Measurements from ENCODE around the gene TCEAL5.
"Not testable (repeated sequence)": the region's sequence is repeated elsewhere in the genome, so short reads cannot be mapped to it uniquely, and the experiment has no call there.

The TCEAL5 gene

DNA sequence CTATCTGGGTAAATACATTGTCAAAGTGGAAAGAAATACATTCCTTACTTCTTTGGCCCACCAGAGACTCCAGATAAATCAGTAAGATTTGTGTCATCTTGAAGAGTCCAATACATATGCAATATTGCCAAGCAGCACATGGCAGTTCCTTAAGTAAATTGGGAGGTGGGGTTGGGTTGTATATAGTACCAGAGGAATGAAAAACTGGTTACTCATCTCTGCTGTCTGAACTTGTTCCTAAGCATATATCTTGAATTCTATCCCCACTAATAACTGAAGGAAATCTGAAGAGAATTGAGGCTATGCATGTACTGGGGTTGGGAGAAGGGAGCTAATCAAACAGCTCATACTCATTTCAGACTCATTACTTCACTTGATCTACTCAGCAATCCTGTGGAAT, 36.4 kb downstream of the TCEAL5 start:
- no peak overlapping the region for H3K4me3 ChIP-seq (ENCODE audit: low read depth, low read length)
- in situ Hi-C loops (cut with HindIII; ENCODE audit: low sequenced_read_pairs): no loop called here
- TF ChIP-seq, protein P1, sequence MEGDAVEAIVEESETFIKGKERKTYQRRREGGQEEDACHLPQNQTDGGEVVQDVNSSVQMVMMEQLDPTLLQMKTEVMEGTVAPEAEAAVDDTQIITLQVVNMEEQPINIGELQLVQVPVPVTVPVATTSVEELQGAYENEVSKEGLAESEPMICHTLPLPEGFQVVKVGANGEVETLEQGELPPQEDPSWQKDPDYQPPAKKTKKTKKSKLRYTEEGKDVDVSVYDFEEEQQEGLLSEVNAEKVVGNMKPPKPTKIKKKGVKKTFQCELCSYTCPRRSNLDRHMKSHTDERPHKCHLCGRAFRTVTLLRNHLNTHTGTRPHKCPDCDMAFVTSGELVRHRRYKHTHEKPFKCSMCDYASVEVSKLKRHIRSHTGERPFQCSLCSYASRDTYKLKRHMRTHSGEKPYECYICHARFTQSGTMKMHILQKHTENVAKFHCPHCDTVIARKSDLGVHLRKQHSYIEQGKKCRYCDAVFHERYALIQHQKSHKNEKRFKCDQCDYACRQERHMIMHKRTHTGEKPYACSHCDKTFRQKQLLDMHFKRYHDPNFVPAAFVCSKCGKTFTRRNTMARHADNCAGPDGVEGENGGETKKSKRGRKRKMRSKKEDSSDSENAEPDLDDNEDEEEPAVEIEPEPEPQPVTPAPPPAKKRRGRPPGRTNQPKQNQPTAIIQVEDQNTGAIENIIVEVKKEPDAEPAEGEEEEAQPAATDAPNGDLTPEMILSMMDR (IDR thresholded peaks at IDR 0.05; ENCODE audit: low read depth, low read length, missing control alignments): no peak
- DNase-seq (ENCODE audit: low read depth): no peak

DNA sequence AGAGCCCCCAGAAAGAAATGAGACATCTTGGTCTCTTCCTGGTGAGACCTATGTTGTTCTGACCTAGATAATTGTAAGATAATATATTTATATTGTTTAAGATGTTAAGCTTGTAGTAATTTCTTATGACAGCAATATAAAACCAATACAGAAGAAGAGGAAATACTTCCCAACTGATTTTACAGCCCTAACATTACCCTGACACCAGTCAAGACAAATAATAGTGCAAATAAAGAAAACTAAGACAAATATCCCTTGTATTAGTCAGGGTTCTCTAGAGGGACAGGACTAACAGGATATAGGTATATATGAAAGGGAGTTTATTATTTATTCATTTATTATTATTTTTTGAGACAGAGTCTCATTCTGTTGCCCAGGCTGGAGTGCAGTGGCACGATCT, 40.3 kb downstream of the TCEAL5 start:
- TF ChIP-seq, protein P1 (IDR thresholded peaks at IDR 0.05; ENCODE audit: low read depth, low read length, missing control alignments): no peak
- in situ Hi-C loops (cut with HindIII; ENCODE audit: low sequenced_read_pairs): no loop called here
- no peak overlapping the region for H3K4me3 ChIP-seq (ENCODE audit: low read depth, low read length)
- DNase-seq (ENCODE audit: low read depth): no peak

DNA sequence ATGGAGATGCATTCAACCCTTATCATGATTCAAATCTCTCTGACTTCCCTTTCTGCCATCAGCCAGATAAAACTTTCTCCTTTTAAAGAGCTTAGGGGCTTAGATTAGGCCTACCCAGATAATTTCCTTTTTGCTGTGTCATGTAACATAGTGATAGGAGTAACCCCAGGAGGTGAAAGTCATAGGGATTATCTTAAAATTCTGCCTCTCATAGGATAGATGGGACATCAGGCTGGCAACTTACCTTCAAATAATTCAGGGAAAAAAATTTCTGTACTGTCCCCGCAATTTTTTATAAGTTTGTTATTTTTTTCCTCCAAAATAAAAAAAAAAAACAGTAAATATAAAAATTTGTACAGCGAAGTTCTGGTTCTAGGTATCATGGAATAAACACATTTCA, 40.9 kb downstream of the TCEAL5 start:
- in situ Hi-C loops (cut with HindIII; ENCODE audit: low sequenced_read_pairs): not testable (repeated sequence)

DNA sequence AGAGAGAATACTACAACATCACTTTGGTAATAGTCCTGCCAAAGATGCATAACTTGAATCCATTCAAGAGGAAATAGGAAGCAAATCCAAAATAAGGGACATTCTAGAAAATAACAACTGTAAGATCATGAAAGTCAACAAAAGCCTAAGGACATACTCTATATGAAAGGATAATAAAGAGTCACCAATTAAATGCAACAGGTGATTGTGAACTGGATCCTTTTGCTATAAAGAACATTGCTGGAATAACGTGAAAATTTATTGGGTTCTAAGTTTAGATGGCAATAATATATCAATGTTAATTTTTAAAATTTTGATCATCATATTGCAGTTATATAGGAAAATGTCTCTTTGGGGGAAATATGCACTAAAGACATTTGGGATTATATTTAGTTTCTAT, 41.7 kb downstream of the TCEAL5 start:
- in situ Hi-C loops (cut with HindIII; ENCODE audit: low sequenced_read_pairs): no loop called here
- DNase-seq (ENCODE audit: low read depth): no peak
- no peak overlapping the region for H3K4me3 ChIP-seq (ENCODE audit: low read depth, low read length)
- TF ChIP-seq, protein P1 (IDR thresholded peaks at IDR 0.05; ENCODE audit: low read depth, low read length, missing control alignments): no peak

More for the DNA sequence above, 40.9 kb downstream of the TCEAL5 start:
- not testable (repeated sequence) for H3K4me3 ChIP-seq (ENCODE audit: low read depth, low read length); DNase-seq (ENCODE audit: low read depth)

DNA sequence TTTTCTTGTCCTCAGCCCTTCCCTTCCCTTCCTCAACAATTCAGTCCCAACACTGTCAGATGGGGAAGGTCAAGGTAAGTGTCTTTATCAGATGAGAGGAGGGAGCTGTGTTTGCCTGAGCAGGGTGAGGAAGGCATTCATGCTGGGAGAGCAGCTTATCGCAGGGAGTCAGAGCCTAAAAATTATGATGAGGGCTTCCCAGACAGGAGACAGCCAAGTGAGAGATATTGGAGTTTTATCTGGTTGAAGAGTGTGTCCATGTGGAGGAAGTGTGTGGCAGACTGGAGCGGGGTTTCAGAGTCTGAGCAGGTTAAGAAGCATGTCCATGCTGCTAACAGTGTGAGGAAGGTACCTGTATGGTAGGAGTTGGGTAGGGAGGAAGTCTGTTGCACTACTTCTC, 43.3 kb downstream of the TCEAL5 start:
- in situ Hi-C loops (cut with HindIII; ENCODE audit: low sequenced_read_pairs): no loop called here
- DNase-seq (ENCODE audit: low read depth): no peak
- no peak overlapping the region for H3K4me3 ChIP-seq (ENCODE audit: low read depth, low read length)
- TF ChIP-seq, protein P1 (IDR thresholded peaks at IDR 0.05; ENCODE audit: low read depth, low read length, missing control alignments): no peak

DNA sequence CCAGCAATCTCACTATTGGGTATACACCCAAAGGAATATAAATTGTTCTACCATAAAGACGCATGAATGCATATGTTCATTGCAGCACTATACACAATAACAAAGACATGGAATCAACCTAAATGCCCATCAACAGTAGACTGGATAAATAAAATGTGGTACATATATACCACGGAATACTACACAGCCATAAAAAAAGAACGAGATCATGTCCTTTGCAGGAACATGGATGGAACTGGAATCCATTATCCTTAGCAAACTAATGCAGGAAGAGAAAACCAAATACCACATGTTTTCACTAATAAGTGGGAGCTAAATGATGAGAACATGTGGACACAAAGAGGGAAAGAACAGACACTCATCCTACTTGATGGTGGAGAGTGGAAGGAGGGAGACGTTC, 50.6 kb downstream of the TCEAL5 start:
- H3K4me3 ChIP-seq (ENCODE audit: low read depth, low read length); in situ Hi-C loops (cut with HindIII; ENCODE audit: low sequenced_read_pairs); DNase-seq (ENCODE audit: low read depth): not testable (repeated sequence)

Measured in astrocyte of the cerebellum (primary cell).